ENCODE data around the gene OR2J1. TPM values are rescaled to one million over a fixed set of nuclear protein-coding genes. Genes with fewer than 3 reads are reported as not detected.

The OR2J1 gene
- total RNA-seq (2014; rRNA removed; shearing (Covaris generic)) (not detected in 2 replicates), total RNA-seq (2022) (not detected in 2 replicates), Bru-seq, nascent RNA (not detected), BruChase-seq, experiment 1, labeled RNA remaining after a 6-hour chase (not detected), BruChase-seq, experiment 2, labeled RNA remaining after a 2-hour chase (not detected)
- long read RNA-seq, result 0 reads

DNA sequence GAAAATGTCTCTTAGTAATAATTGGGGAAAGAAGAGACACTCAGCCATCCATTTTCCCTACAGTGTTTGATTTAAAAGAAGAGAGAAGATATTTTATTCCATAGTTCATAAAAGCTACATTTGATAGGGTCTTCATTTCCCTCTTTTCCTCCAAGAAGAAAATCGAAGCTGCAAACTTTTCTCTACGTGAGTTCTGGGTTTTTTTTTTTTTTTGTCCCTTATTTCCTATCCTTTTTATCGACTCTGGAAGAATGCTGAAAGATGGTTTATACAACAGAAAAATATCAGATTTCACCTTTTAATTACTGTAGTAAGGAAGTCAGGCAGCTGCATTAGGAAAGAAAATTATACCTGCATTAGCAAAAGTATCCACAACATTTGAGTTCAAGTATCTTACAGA, at the start of gene OR2J1:
Gene OR2J1, plus strand, starts transcription at position 301 of the 400 bp plus-strand sequence. CDS start 1,453 bp downstream, outside the sequence.
- Histone ChIP-seq H3K4me1 (ENCODE audit: insufficient read depth, low read length, poor library complexity, severe bottlenecking) (no peaks in the 10 kb centered on the region), H4K20me1 (ENCODE audit: insufficient read depth, low read length) (no peaks in the 10 kb centered on the region), H3K27ac (ENCODE audit: low read depth, low read length, poor library complexity, severe bottlenecking) (no peak within 1 kb of the TSS), H3K79me2 (ENCODE audit: insufficient read depth, low read depth, low read length) (no peaks in the 10 kb centered on the region), H2AFZ (ENCODE audit: low read length) (no peak within 1 kb of the TSS), H3K9me3 (ENCODE audit: low read length) (no peaks in the 10 kb centered on the region), H3K36me3 (ENCODE audit: insufficient read depth, low read length) (no peaks in the 10 kb centered on the region), H3K4me3 (ENCODE audit: low read depth, low read length, poor library complexity, severe bottlenecking) (no peak within 1 kb of the TSS), H3K4me2 (ENCODE audit: low read length) (no peak within 1 kb of the TSS), H3K9me2 (ENCODE audit: insufficient read depth, low read length) (no peaks in the 10 kb centered on the region)
- no peak for TF ChIP-seq EZH2phosphoT487 (IDR thresholded peaks at IDR 0.05; ENCODE audit: borderline replicate concordance, low read depth, low read length)
- TF ChIP-seq, protein P1, sequence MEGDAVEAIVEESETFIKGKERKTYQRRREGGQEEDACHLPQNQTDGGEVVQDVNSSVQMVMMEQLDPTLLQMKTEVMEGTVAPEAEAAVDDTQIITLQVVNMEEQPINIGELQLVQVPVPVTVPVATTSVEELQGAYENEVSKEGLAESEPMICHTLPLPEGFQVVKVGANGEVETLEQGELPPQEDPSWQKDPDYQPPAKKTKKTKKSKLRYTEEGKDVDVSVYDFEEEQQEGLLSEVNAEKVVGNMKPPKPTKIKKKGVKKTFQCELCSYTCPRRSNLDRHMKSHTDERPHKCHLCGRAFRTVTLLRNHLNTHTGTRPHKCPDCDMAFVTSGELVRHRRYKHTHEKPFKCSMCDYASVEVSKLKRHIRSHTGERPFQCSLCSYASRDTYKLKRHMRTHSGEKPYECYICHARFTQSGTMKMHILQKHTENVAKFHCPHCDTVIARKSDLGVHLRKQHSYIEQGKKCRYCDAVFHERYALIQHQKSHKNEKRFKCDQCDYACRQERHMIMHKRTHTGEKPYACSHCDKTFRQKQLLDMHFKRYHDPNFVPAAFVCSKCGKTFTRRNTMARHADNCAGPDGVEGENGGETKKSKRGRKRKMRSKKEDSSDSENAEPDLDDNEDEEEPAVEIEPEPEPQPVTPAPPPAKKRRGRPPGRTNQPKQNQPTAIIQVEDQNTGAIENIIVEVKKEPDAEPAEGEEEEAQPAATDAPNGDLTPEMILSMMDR (conservative IDR thresholded peaks at IDR 0.05; ENCODE audit: low read length), result no peak
- DNase-seq (ENCODE audit: low spot score), result no peak
- CTCF ChIA-PET (ENCODE audit: unreplicated experiment), result no interaction called here
- no TSS peak for BruUV-seq (replicated peaks)
- POLR2A ChIA-PET, result interaction anchor here (0.7 kb wide), 1 partner anchor 14 kb away, joined by 4 read pairs; no protein-coding TSS in a partner anchor
- intact Hi-C loops (cut with micrococcal nuclease; ENCODE audit: unreplicated experiment), result no loop called here

DNA sequence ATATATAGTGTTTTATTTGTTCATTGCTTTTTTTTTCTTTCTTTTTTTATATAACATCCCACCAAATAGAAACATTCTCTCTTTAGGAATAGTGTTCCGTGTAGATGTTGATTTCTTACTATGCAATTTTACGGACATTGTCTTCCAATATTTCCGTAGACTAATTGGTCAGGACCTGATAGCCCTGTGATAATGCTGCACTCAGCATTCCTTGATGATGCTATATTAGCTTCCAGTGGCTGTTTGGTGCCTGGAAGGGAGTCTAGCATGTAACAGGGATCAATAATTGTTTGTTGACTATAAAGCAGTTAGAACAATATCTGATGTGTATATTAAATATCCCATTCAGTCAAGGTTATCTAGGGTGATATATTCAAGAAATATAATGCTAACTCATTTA, 47.6 kb upstream of the OR2J1 start:
- no peaks in the 10 kb centered on the region for H3K9me3 ChIP-seq (ENCODE audit: low read length)
- POLR2A ChIA-PET, result no interaction called here
- TF ChIP-seq, protein P1 (conservative IDR thresholded peaks at IDR 0.05; ENCODE audit: low read length), result no peak
- TF ChIP-seq EZH2phosphoT487 (IDR thresholded peaks at IDR 0.05; ENCODE audit: borderline replicate concordance, low read depth, low read length), result no peak
- H3K4me1 ChIP-seq (ENCODE audit: insufficient read depth, low read length, poor library complexity, severe bottlenecking), result no peaks in the 10 kb centered on the region
- intact Hi-C loops (cut with micrococcal nuclease; ENCODE audit: unreplicated experiment), result no loop called here
- no peaks in the 10 kb centered on the region for H3K9me2 ChIP-seq (ENCODE audit: insufficient read depth, low read length)
- H2AFZ ChIP-seq (ENCODE audit: low read length), result no peak overlapping the region
- BruUV-seq (replicated peaks), result no TSS peak
- H3K79me2 ChIP-seq (ENCODE audit: insufficient read depth, low read depth, low read length), result no peaks in the 10 kb centered on the region
- CTCF ChIA-PET (ENCODE audit: unreplicated experiment), result no interaction called here
- H3K36me3 ChIP-seq (ENCODE audit: insufficient read depth, low read length), result no peaks in the 10 kb centered on the region
- H3K4me3 ChIP-seq (ENCODE audit: low read depth, low read length, poor library complexity, severe bottlenecking), result no peak overlapping the region
- DNase-seq (ENCODE audit: low spot score), result no peak
- no peak overlapping the region for H3K27ac ChIP-seq (ENCODE audit: low read depth, low read length, poor library complexity, severe bottlenecking)
- H3K4me2 ChIP-seq (ENCODE audit: low read length), result no peak overlapping the region
- no peaks in the 10 kb centered on the region for H4K20me1 ChIP-seq (ENCODE audit: insufficient read depth, low read length)

DNA sequence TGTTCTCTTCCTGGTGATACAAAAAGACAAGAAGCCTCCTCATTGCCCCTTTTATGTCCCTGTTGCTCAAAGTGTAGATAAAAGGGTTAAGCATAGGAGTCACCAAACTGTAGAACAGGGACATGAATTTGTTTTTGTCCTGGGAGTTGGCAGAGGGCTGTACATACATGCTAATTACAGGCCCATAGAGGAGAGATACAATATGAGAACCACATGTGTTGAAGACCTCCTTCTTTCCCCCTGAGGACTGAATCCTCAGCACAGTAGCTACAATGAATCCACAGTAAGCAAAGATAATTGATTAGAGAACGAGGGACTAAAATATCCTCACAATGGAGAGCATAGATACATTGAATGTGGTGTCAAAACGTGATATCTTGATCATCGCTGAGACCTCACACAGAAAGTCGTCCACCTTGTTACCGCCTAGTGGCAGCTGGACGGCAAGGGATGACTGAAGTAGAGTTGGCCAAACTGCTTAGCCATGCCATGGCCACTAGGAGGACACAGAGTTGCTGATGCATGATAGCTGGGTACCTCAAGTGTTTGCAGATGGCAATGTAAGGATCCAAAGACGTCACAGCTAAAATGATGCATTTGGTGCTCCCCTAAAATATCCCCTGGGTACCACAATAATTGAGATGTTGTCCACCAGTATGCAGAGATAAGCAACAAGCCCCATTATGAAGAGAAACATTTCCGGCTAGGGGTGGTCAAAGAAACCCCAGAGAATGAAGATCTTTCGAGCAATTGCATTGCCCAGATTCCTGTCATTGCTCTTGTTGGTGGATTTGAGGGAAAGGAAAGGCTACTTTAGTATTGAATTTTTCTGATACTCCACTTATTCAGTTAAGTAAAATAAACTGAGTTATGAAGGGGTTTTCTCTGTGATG, 27.2 kb upstream of the OR2J1 start:
- ChIA-PET POLR2A (no interaction called here), CTCF (ENCODE audit: unreplicated experiment) (no interaction called here)
- no peak for TF ChIP-seq EZH2phosphoT487 (IDR thresholded peaks at IDR 0.05; ENCODE audit: borderline replicate concordance, low read depth, low read length)
- TF ChIP-seq, protein P1 (conservative IDR thresholded peaks at IDR 0.05; ENCODE audit: low read length), result peak; percentile 63
- H3K27ac ChIP-seq (ENCODE audit: low read depth, low read length, poor library complexity, severe bottlenecking), result no peak overlapping the region
- DNase-seq (ENCODE audit: low spot score), result peak; percentile 12
- no peaks in the 10 kb centered on the region for H4K20me1 ChIP-seq (ENCODE audit: insufficient read depth, low read length)
- no peak overlapping the region for H3K4me2 ChIP-seq (ENCODE audit: low read length)
- no peak overlapping the region for H3K4me3 ChIP-seq (ENCODE audit: low read depth, low read length, poor library complexity, severe bottlenecking)
- no TSS peak for BruUV-seq (replicated peaks)
- no peaks in the 10 kb centered on the region for H3K9me2 ChIP-seq (ENCODE audit: insufficient read depth, low read length)
- no peak overlapping the region for H2AFZ ChIP-seq (ENCODE audit: low read length)
- no peaks in the 10 kb centered on the region for H3K4me1 ChIP-seq (ENCODE audit: insufficient read depth, low read length, poor library complexity, severe bottlenecking)
- H3K9me3 ChIP-seq (ENCODE audit: low read length), result no peaks in the 10 kb centered on the region
- no peaks in the 10 kb centered on the region for H3K36me3 ChIP-seq (ENCODE audit: insufficient read depth, low read length)
- intact Hi-C loops (cut with micrococcal nuclease; ENCODE audit: unreplicated experiment), result no loop called here
- H3K79me2 ChIP-seq (ENCODE audit: insufficient read depth, low read depth, low read length), result no peaks in the 10 kb centered on the region
